Thyroid gland (tissue), 4 donors: ENCODE measurements around the gene REV3L. TPM values are rescaled to one million over a fixed set of nuclear protein-coding genes. Genes with fewer than 3 reads are reported as not detected.
A peak's percentile ranks its signal among the peaks of the same experiment; 100 is the strongest.

Source experiments
- DNase-seq, 2 donors: peaks; one replicate each; pipeline ENCODE4 v3.0.0-alpha.2; 2019
- H3K27ac ChIP-seq, 3 donors: fragments of 200-600 bp; sonication (generic); 1 replicate in 2 of 3; 2 replicates in 1 of 3; pipeline ENCODE4 v1.5.1; 2016 to 2019; ENCODE audit warnings: mild to moderate bottlenecking in 1 of 3, moderate library complexity in 1 of 3
- H3K27me3 ChIP-seq: fragments of 200-600 bp; sonication (generic); one replicate; pipeline ENCODE4 v1.5.1; 2019
- H3K36me3 ChIP-seq, 2 donors: fragments of 200-600 bp; sonication (generic); one replicate each; pipeline ENCODE4 v1.5.1; 2016 to 2019
- H3K4me1 ChIP-seq, 2 donors: fragments of 200-600 bp; sonication (generic); one replicate each; pipeline ENCODE4 v1.5.1; 2017 to 2019
- H3K4me3 ChIP-seq, 3 donors: fragments of 200-600 bp; sonication (generic); replicated peaks in 1 of 3; 1 replicate in 2 of 3; 2 replicates in 1 of 3; pipeline ENCODE4 v1.5.1; 2016; ENCODE audit warnings: mild to moderate bottlenecking in 1 of 3
- H3K9me3 ChIP-seq: fragments of 200-600 bp; sonication (generic); one replicate; pipeline ENCODE4 v1.5.1; 2017
- POLR2A ChIP-seq, 2 donors: fragments of 450-650 bp; IDR thresholded peaks; one replicate each; pipeline ENCODE4 v1.6.1; 2017; ENCODE audit warnings: antibody characterized with exemption in 2 of 2, mild to moderate bottlenecking in 2 of 2, moderate library complexity in 1 of 2
- WGBS, 2 donors: methylation state at CpG; one replicate each; pipeline ENCODE4 v1.1.5; 2017; 5-methylcytosine and 5-hydroxymethylcytosine counted together
- intact Hi-C: fragments of 100-400 bp; cut with DNase I; formaldehyde crosslinking; loops from one replicate; pipeline ENCODE4 v1.15.1; 2023
- total RNA-seq, 4 donors: library from RNA; depleted of rRNA; stranded (reverse); fragments of >200 nt; gene quantifications; one replicate each; pipeline ENCODE4 v1.2.3, GENCODE V29; 2016
- TF ChIP-seq, protein P1 (sequence below), 6 experiments: fragments of 200-600 bp in 3 of 6; fragments of 450-650 bp in 3 of 6; sonication (generic) in 3 of 6; IDR thresholded peaks; one replicate each; pipeline ENCODE4 v1.5.1; 2016 to 2019; ENCODE audit warnings: antibody characterized with exemption in 6 of 6, mild to moderate bottlenecking in 2 of 6, inconsistent platforms in 1 of 6, moderate library complexity in 1 of 6

Gene REV3L
- total RNA-seq, 4 donors from 2014 or later, result 38.2 to 73.5 (median 60.0) TPM

GRCh38 chr6:111428811-111429210 is 54.2 kb downstream of the REV3L start:
- Histone ChIP-seq H3K27ac (no peak overlapping the region), H3K27me3 (no peaks in the 10 kb centered on the region), H3K36me3 (no peaks in the 10 kb centered on the region), H3K4me3 (no peak overlapping the region), H3K9me3 (no peaks in the 10 kb centered on the region), H3K4me1 (peaks cover 10 to 14% of the 10 kb centered on the region in 2 donors)
- DNase-seq, result no peak
- intact Hi-C loops, result no loop called here
- no peak for TF ChIP-seq POLR2A (IDR thresholded peaks at IDR 0.05)
- TF ChIP-seq, protein P1, sequence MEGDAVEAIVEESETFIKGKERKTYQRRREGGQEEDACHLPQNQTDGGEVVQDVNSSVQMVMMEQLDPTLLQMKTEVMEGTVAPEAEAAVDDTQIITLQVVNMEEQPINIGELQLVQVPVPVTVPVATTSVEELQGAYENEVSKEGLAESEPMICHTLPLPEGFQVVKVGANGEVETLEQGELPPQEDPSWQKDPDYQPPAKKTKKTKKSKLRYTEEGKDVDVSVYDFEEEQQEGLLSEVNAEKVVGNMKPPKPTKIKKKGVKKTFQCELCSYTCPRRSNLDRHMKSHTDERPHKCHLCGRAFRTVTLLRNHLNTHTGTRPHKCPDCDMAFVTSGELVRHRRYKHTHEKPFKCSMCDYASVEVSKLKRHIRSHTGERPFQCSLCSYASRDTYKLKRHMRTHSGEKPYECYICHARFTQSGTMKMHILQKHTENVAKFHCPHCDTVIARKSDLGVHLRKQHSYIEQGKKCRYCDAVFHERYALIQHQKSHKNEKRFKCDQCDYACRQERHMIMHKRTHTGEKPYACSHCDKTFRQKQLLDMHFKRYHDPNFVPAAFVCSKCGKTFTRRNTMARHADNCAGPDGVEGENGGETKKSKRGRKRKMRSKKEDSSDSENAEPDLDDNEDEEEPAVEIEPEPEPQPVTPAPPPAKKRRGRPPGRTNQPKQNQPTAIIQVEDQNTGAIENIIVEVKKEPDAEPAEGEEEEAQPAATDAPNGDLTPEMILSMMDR (IDR thresholded peaks at IDR 0.05), result no peak
- 86 to 92% methylated on average over 1 of the region's 1 CpG for WGBS, 2 donors

DNA sequence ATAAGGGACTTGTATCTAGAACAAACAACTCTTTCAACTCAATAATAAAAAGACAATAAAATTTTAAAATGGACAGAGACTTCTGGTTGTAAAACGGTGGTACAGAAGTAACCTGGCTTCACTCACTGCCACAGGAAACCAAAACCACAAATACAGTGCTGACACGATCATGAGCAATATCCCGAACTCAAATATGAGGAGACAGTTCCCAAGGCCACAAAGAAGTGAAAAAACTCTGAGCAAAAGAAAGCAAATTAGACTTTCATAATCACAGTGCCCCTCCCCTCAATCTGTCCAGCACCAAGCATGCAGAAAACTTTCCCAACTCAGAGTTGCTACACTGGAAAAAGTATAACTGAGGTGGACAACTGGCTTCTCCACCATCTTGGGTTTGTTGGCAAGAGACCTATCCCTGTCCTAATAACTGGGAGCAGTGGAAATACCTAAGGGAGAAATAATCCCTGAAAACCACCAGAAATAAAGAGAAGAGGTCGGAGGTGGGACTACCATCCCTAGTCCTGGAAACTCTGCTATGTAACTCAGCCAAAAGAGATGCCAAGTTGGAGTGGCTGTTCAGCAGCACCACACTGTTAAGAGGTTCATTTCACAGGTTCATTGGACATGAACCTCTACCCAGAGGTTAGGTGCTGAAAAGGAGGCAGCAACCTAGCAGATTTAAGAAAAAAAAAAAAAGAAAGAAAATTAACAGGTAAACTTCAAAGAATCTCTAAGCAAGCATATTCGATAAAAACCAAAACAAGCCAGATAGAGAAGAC is 55.5 kb downstream of the REV3L start:
- H3K36me3 ChIP-seq, result no peaks in the 10 kb centered on the region
- H3K27ac ChIP-seq, result no peak overlapping the region
- TF ChIP-seq, protein P1 (IDR thresholded peaks at IDR 0.05), result no peak
- no peak for TF ChIP-seq POLR2A (IDR thresholded peaks at IDR 0.05)
- intact Hi-C loops, result no loop called here
- no peak for DNase-seq
- 74 to 82% methylated on average over 5 of the region's 5 CpGs for WGBS, 2 donors
- H3K27me3 ChIP-seq, result no peaks in the 10 kb centered on the region
- H3K9me3 ChIP-seq, result no peaks in the 10 kb centered on the region
- no peak overlapping the region for H3K4me3 ChIP-seq
- H3K4me1 ChIP-seq, result peaks cover 14 to 19% of the 10 kb centered on the region in 2 donors

DNA sequence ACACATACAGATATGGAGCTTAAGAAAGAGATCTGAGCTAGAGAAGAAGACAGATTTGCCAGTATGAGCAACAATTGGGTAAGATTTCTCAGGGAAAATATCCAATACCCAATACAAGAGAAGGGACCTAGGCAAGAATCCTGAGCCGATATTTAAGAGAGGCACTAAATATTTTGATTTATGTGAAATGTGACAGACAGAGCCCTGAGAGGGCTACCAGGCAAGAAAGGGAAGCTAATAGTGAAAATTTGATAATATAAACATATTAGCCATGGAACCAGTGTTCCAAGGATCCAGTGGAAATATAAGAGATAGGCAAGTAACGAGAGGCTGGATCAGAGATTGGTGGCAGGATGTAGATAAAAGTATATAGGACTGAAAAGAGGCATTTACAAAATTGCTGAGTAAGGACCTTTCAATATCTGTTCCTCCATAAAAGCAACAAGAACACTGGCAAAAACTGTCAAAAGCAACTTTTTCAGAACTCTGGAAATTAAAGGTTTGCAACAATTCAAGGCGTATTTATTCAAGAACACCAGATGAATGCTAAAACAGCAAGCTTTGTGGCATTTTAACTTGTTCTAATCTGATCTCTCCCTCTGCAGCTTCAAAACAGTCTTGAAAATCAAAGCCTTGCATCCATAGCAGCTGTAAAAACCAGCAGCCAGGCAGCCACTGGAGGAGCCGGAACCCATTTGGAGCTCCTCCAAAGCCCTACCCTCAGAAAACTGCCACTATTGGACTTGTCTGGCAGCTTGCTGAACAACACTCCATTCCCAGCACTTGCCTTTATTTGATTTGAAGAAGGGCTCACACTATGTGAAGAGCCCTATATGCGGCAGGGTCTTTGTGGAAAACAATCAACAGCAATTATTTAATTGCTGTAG is 58.8 kb downstream of the REV3L start:
- TF ChIP-seq, protein P1 (IDR thresholded peaks at IDR 0.05), result peak in 2 of 6 experiments; percentile 10 to 20
- TF ChIP-seq POLR2A (IDR thresholded peaks at IDR 0.05), result no peak
- WGBS, 2 donors, result 68 to 71% methylated on average over 5 of the region's 5 CpGs
- H3K36me3 ChIP-seq, result no peaks in the 10 kb centered on the region
- peak; percentile 60 to 70 for DNase-seq
- no peak overlapping the region for H3K4me3 ChIP-seq
- intact Hi-C loops, result no loop called here
- H3K27me3 ChIP-seq, result no peaks in the 10 kb centered on the region
- H3K9me3 ChIP-seq, result no peaks in the 10 kb centered on the region
- peaks cover 14 to 19% of the 10 kb centered on the region in 2 donors for H3K4me1 ChIP-seq
- H3K27ac ChIP-seq, result no peak overlapping the region

GRCh38 chr6:111423055-111423633 is 59.9 kb downstream of the REV3L start:
- no peaks in the 10 kb centered on the region for H3K9me3 ChIP-seq
- DNase-seq, result no peak
- H3K27me3 ChIP-seq, result no peaks in the 10 kb centered on the region
- no peaks in the 10 kb centered on the region for H3K36me3 ChIP-seq
- TF ChIP-seq, protein P1 (IDR thresholded peaks at IDR 0.05), result no peak
- TF ChIP-seq POLR2A (IDR thresholded peaks at IDR 0.05), result no peak
- H3K4me3 ChIP-seq, result no peak overlapping the region
- WGBS, 2 donors, result 48 to 69% methylated on average over 2 of the region's 2 CpGs
- peaks cover 16 to 22% of the 10 kb centered on the region in 2 donors for H3K4me1 ChIP-seq
- no peak overlapping the region for H3K27ac ChIP-seq
- intact Hi-C loops, result no loop called here
